Measurements from ENCODE around the gene DCAF10. TPM values are rescaled to one million over a fixed set of nuclear protein-coding genes. Genes with fewer than 3 reads are reported as not detected.

The DCAF10 gene
- total and polyA plus RNA-seq, 10 donors, result 3.7 to 34.2 (median 23.5) TPM

GRCh38 chr9:37769995-37770394, 30.6 kb upstream of the DCAF10 start:
- Histone ChIP-seq H3K4me3 (no peak overlapping the region), H3K4me1 (no peaks in the 10 kb centered on the region), H3K27ac (no peak overlapping the region), H3K9me3 (no peaks in the 10 kb centered on the region), H3K27me3 (replicated peaks in 1 of 7) (no peaks in the 10 kb centered on the region), H3K36me3 (peaks cover 0 to 77% (median 49%) of the 10 kb centered on the region in 6 donors)
- TF ChIP-seq POLR2A (IDR thresholded peaks at IDR 0.05) (no peak), CTCF (IDR thresholded peaks at IDR 0.05 in 8 of 11, conservative IDR thresholded peaks at IDR 0.05 in 3 of 11) (no peak), POLR2AphosphoS5 (IDR thresholded peaks at IDR 0.05) (no peak)
- intact Hi-C loops (cut with DNase I; ENCODE audit: low total_unique reads), result no loop called here
- DNase-seq, result no peak
- WGBS, 5 donors, result 95 to 98% (median 96%) methylated on average over 3 of the region's 3 CpGs

- no peaks in the 10 kb centered on the region for H3K9me3 ChIP-seq
- 91 to 100% (median 100%) methylated on average over 1 of the region's 1 CpG for WGBS, 5 donors
- no peak overlapping the region for H3K27ac ChIP-seq
- TF ChIP-seq CTCF (IDR thresholded peaks at IDR 0.05 in 8 of 11, conservative IDR thresholded peaks at IDR 0.05 in 3 of 11) (no peak), POLR2AphosphoS5 (IDR thresholded peaks at IDR 0.05) (no peak), POLR2A (IDR thresholded peaks at IDR 0.05) (no peak)
- no peaks in the 10 kb centered on the region for H3K27me3 ChIP-seq (replicated peaks in 1 of 7)
- peaks cover 0 to 100% (median 81%) of the 10 kb centered on the region in 6 donors for H3K36me3 ChIP-seq
- no peaks in the 10 kb centered on the region for H3K4me1 ChIP-seq
- no peak for DNase-seq
- H3K4me3 ChIP-seq, result no peak overlapping the region
- intact Hi-C loops (cut with DNase I; ENCODE audit: low total_unique reads), result no loop called here
Measured at GRCh38 chr9:37775216-37775919, 25.2 kb upstream of the DCAF10 start.

GRCh38 chr9:37776328-37776727, 24.3 kb upstream of the DCAF10 start:
- H3K4me3 ChIP-seq, result no peak overlapping the region
- H3K27me3 ChIP-seq (replicated peaks in 1 of 7), result no peaks in the 10 kb centered on the region
- H3K27ac ChIP-seq, result no peak overlapping the region
- WGBS, 5 donors, result 89 to 96% (median 92%) methylated on average over 5 of the region's 5 CpGs
- intact Hi-C loops (cut with DNase I; ENCODE audit: low total_unique reads), result no loop called here
- TF ChIP-seq CTCF (IDR thresholded peaks at IDR 0.05 in 8 of 11, conservative IDR thresholded peaks at IDR 0.05 in 3 of 11) (no peak), POLR2AphosphoS5 (IDR thresholded peaks at IDR 0.05) (no peak), POLR2A (IDR thresholded peaks at IDR 0.05) (no peak)
- peaks cover 0 to 100% (median 82%) of the 10 kb centered on the region in 6 donors for H3K36me3 ChIP-seq
- peaks cover 0 to 2% (median 0%) of the 10 kb centered on the region in 6 donors for H3K4me1 ChIP-seq
- H3K9me3 ChIP-seq, result no peaks in the 10 kb centered on the region
- DNase-seq, result no peak

- Histone ChIP-seq H3K4me1 (peaks cover 8 to 22% (median 17%) of the 10 kb centered on the region in 6 donors), H3K27me3 (replicated peaks in 1 of 7) (no peaks in the 10 kb centered on the region), H3K4me3 (no peak overlapping the region), H3K9me3 (no peaks in the 10 kb centered on the region), H3K27ac (no peak overlapping the region), H3K36me3 (peaks cover 0 to 100% (median 88%) of the 10 kb centered on the region in 6 donors)
- intact Hi-C loops (cut with DNase I; ENCODE audit: low total_unique reads), result no loop called here
- 70 to 91% (median 80%) methylated on average over 2 of the region's 2 CpGs for WGBS, 5 donors
- TF ChIP-seq CTCF (IDR thresholded peaks at IDR 0.05 in 8 of 11, conservative IDR thresholded peaks at IDR 0.05 in 3 of 11) (no peak), POLR2A (IDR thresholded peaks at IDR 0.05) (no peak), POLR2AphosphoS5 (IDR thresholded peaks at IDR 0.05) (no peak)
- DNase-seq, result no peak
Measured at GRCh38 chr9:37778534-37778933, 22.1 kb upstream of the DCAF10 start.
